ENCODE data around the gene TANC2. TPM values are rescaled to one million over a fixed set of nuclear protein-coding genes. Genes with fewer than 3 reads are reported as not detected.
A peak's percentile ranks its signal among the peaks of the same experiment; 100 is the strongest.

TANC2 gene
- total and polyA plus RNA-seq, 2 experiments from 2014 or later = 13.7 to 16.1 TPM

DNA sequence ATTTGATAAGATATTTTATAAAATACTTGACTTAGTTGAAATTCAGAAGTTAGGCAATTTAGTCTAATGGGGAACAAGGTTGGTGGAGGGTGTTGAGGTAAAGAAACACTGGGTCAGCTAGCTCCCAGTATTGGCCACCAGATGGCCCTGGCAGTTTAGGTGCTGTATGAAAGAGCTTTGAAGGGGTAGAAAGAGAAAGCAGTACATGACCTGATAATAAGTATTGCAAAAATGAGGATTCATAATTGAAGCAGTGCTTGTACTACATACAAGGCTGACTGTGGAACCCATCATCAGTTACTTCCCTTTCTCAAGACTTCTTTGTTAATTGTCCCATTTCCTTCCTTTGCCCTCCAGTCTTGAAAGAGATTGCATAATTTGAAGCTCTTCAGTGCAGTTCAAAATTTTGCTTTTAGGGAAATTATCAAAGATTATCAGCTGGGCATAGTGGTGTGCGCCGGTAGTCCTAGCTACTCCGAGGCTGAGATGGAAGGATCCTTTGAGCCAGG lies 29.4 kb downstream of the TANC2 start:
- H3K79me2 ChIP-seq (ENCODE audit: insufficient read depth) = peaks cover 100% of the 10 kb centered on the region

DNA sequence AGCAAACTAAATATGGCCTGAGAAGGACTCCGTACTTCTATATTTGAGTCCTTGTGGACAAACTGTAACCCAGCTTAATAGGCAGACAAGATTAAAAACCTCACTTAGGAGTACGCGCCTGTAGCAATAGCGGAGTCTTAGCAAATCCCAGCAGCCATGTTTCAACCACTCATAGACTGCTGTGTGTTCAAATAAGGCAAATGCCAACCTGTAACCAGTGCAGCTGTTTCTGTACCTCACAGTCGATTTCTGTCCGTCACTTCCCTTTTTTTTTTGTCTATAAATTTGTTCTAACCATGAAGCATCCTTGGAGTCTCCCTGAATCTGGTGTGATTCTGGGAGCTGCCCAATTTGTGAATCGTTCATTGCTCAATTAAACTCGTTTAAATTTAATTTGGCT lies 30.2 kb downstream of the TANC2 start:
- Histone ChIP-seq H3K36me3 (ENCODE audit: low read depth) (no peaks in the 10 kb centered on the region), H3K9me3 (ENCODE audit: low read depth) (no peaks in the 10 kb centered on the region), H3K4me1 (ENCODE audit: insufficient read depth) (peaks cover 34% of the 10 kb centered on the region), H4K20me1 (ENCODE audit: insufficient read depth) (peaks cover 15% of the 10 kb centered on the region; the same call in 1 of the 2 replicates), H3F3A (ENCODE audit: insufficient read depth) (peaks cover 26% of the 10 kb centered on the region), H3K9ac (no peak overlapping the region), H3K9me2 (ENCODE audit: insufficient read depth) (no peaks in the 10 kb centered on the region), H3K27ac (no peak overlapping the region), H3K27me3 (replicated peaks; ENCODE audit: insufficient read depth) (no peaks in the 10 kb centered on the region), H3K4me2 (ENCODE audit: unreplicated experiment) (no peak overlapping the region), H3K79me2 (ENCODE audit: insufficient read depth) (peaks cover 100% of the 10 kb centered on the region), H2AFZ (no peak overlapping the region), H3K4me3 (no peak overlapping the region)
- in situ Hi-C loops (cut with MboI) = no loop called here
- no peak for TF ChIP-seq EZH2phosphoT487 (IDR thresholded peaks at IDR 0.05; ENCODE audit: insufficient read depth, low read depth)
- no peak for TF ChIP-seq EZH2 (IDR thresholded peaks at IDR 0.05; ENCODE audit: insufficient read depth, poor library complexity, severe bottlenecking)
- DNase-seq = no peak
- 98% methylated on average over 8 of the region's 8 CpGs for WGBS, 2 experiments (ENCODE audit: low coverage in 1 of 2, low lambda C conversion rate in 2 of 2, missing lambda C conversion rate in 2 of 2)

More for the DNA sequence above, 29.4 kb downstream of the TANC2 start:
- H3K4me2 ChIP-seq (ENCODE audit: unreplicated experiment) = no peak overlapping the region
- H4K20me1 ChIP-seq (ENCODE audit: insufficient read depth) = peaks cover 17% of the 10 kb centered on the region; the same call in 1 of the 2 replicates
- H3K4me3 ChIP-seq = no peak overlapping the region
- no peak for TF ChIP-seq EZH2phosphoT487 (IDR thresholded peaks at IDR 0.05; ENCODE audit: insufficient read depth, low read depth)
- no peak for TF ChIP-seq EZH2 (IDR thresholded peaks at IDR 0.05; ENCODE audit: insufficient read depth, poor library complexity, severe bottlenecking)
- H3K9me2 ChIP-seq (ENCODE audit: insufficient read depth) = no peaks in the 10 kb centered on the region
- in situ Hi-C loops (cut with MboI) = no loop called here
- no peak overlapping the region for H2AFZ ChIP-seq
- H3K36me3 ChIP-seq (ENCODE audit: low read depth) = no peaks in the 10 kb centered on the region
- no peaks in the 10 kb centered on the region for H3K27me3 ChIP-seq (replicated peaks; ENCODE audit: insufficient read depth)
- WGBS, 2 experiments (ENCODE audit: low coverage in 1 of 2, low lambda C conversion rate in 2 of 2, missing lambda C conversion rate in 2 of 2) = 96 to 99% methylated on average over 3 of the region's 3 CpGs
- no peak overlapping the region for H3K27ac ChIP-seq
- DNase-seq = peak; percentile 49
- no peak overlapping the region for H3K9ac ChIP-seq
- H3K9me3 ChIP-seq (ENCODE audit: low read depth) = no peaks in the 10 kb centered on the region
- peaks cover 29% of the 10 kb centered on the region for H3F3A ChIP-seq (ENCODE audit: insufficient read depth)
- H3K4me1 ChIP-seq (ENCODE audit: insufficient read depth) = peaks cover 34% of the 10 kb centered on the region

DNA sequence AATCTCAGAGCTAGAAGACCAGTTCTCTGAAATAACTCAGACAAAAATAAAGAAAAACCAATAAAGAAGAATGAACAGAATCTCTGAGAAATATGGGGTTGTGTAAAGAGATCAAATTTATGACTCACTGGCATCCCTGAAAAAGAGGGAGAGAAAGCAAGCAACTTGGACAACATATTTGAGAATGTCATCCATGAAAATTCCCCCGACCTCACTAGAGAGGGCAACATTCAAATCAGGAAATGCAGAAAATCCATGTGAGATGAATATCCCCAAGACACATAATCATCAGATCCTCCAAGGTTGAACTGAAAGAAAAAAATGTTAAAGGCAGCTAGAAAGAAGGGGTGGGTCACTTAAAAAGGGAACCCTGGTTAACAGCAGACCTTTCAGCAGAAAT lies 32.1 kb downstream of the TANC2 start:
- H3K27me3 ChIP-seq (replicated peaks; ENCODE audit: insufficient read depth) = no peaks in the 10 kb centered on the region
- peaks cover 26% of the 10 kb centered on the region; the same call in 1 of the 2 replicates for H3F3A ChIP-seq (ENCODE audit: insufficient read depth)
- 94 to 100% methylated on average over 1 of the region's 1 CpG for WGBS, 2 experiments (ENCODE audit: low coverage in 1 of 2, low lambda C conversion rate in 2 of 2, missing lambda C conversion rate in 2 of 2)
- no peaks in the 10 kb centered on the region; the same call in 1 of the 2 replicates for H3K36me3 ChIP-seq (ENCODE audit: low read depth)
- H3K9ac ChIP-seq = no peak overlapping the region
- DNase-seq = peak; percentile 7
- H3K27ac ChIP-seq = no peak overlapping the region
- peaks cover 100% of the 10 kb centered on the region for H3K79me2 ChIP-seq (ENCODE audit: insufficient read depth)
- in situ Hi-C loops (cut with MboI) = no loop called here
- peaks cover 34% of the 10 kb centered on the region for H3K4me1 ChIP-seq (ENCODE audit: insufficient read depth)
- no peaks in the 10 kb centered on the region for H3K9me2 ChIP-seq (ENCODE audit: insufficient read depth)
- H3K4me3 ChIP-seq = no peak overlapping the region
- H2AFZ ChIP-seq = no peak overlapping the region
- H3K4me2 ChIP-seq (ENCODE audit: unreplicated experiment) = no peak overlapping the region
- TF ChIP-seq EZH2phosphoT487 (IDR thresholded peaks at IDR 0.05; ENCODE audit: insufficient read depth, low read depth) (no peak), EZH2 (IDR thresholded peaks at IDR 0.05; ENCODE audit: insufficient read depth, poor library complexity, severe bottlenecking) (no peak)
- no peaks in the 10 kb centered on the region for H3K9me3 ChIP-seq (ENCODE audit: low read depth)
- peaks cover 10% of the 10 kb centered on the region; the same call in 1 of the 2 replicates for H4K20me1 ChIP-seq (ENCODE audit: insufficient read depth)

DNA sequence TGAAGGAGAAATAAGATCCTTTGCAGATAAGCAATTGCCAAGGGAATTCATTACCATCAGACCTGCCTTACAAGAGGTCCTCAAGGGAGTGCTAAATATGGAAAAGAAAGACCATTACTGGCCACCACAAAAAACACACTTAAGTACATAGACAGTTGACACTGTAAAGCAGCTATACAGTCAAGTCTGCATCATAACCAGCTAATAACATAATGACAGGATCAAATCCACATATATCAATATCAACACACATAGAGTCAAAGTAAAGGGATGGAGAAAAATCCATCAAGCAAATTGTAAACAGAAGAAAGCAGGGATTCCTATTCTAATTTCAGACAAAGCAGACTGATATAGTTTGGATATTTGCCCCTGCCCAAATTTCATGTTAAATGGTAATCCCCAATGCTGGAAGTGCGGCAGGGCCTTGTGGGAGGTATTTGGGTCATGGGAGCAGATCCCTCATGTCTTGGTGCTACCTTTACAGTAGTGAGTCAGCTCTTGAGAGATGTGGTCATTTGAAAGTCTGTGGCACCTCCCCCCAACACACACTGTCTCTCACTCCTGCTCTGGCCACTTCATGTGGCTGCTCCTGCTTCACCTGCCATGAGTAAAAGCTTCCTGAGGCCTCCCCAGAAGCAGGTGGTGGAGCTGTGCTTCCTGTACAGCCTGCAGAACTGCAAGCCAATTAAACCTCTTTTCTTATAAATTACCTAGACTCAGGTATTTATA lies 32.8 kb downstream of the TANC2 start:
- 88 to 93% methylated on average over 1 of the region's 1 CpG for whole genome bisulfite sequencing, 2 experiments (ENCODE audit: low coverage in 1 of 2, low lambda C conversion rate in 2 of 2, missing lambda C conversion rate in 2 of 2)
- H3K9ac ChIP-seq = no peak overlapping the region
- H3K4me1 ChIP-seq (ENCODE audit: insufficient read depth) = peaks cover 34% of the 10 kb centered on the region
- H3K4me2 ChIP-seq (ENCODE audit: unreplicated experiment) = no peak overlapping the region
- peaks cover 26% of the 10 kb centered on the region; the same call in 1 of the 2 replicates for H3F3A ChIP-seq (ENCODE audit: insufficient read depth)
- H3K9me2 ChIP-seq (ENCODE audit: insufficient read depth) = no peaks in the 10 kb centered on the region
- H3K9me3 ChIP-seq (ENCODE audit: low read depth) = no peaks in the 10 kb centered on the region
- in situ Hi-C loops (cut with MboI) = no loop called here
- H3K36me3 ChIP-seq (ENCODE audit: low read depth) = no peaks in the 10 kb centered on the region; the same call in 1 of the 2 replicates
- no peak overlapping the region for H3K4me3 ChIP-seq
- H2AFZ ChIP-seq = no peak overlapping the region
- no peaks in the 10 kb centered on the region for H3K27me3 ChIP-seq (replicated peaks; ENCODE audit: insufficient read depth)
- no peak overlapping the region for H3K27ac ChIP-seq
- DNase-seq = no peak
- no peak for TF ChIP-seq EZH2 (IDR thresholded peaks at IDR 0.05; ENCODE audit: insufficient read depth, poor library complexity, severe bottlenecking)
- no peak for TF ChIP-seq EZH2phosphoT487 (IDR thresholded peaks at IDR 0.05; ENCODE audit: insufficient read depth, low read depth)
- peaks cover 8% of the 10 kb centered on the region; the same call in 1 of the 2 replicates for H4K20me1 ChIP-seq (ENCODE audit: insufficient read depth)
- H3K79me2 ChIP-seq (ENCODE audit: insufficient read depth) = peaks cover 100% of the 10 kb centered on the region

All from GM23248 (cell line).